Measurements from ENCODE around the gene CLEC2L.

The CLEC2L gene

DNA sequence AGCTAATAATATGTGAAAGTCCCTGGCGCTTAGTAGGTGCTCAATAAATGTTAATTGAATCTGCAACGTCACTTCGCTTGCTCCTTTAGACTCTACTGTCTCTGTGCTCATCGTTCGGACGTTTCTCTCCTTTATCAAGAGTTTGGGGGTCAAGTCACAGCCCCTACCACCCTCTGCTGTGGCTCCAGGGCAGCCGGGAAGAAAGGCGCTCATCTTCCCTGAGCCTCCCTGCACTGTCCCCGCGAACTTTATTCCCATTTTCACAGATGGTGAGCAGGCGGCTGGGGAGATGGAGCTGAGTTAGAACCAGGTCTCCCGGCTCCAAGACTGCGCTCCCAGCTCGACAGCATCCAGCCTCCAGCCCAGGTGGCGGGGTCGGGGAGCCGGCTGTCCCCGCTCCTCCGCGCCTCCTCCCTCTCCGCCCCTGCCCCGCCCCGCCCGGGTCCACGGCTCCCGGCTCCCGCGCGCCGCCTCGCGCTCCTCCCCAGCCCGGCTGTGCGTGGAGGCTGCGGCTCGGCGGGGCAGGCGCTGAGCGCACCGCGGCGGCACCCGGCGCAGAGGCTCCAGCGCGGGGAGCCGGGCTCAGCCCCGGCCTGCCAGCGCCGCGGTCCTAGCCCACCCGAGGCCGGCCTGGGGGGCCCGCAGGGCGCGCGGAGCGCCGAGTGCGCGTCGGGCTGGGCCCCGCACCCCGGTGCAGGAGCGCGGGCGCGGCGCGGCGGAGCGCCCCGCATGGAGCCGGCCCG is at the start of gene CLEC2L:
CLEC2L (plus strand) TSS at position 487 of the 743 bp plus-strand sequence; CDS start at position 730, 243 bp downstream.
- no peak for DNase-seq (ENCODE audit: low read depth)

DNA sequence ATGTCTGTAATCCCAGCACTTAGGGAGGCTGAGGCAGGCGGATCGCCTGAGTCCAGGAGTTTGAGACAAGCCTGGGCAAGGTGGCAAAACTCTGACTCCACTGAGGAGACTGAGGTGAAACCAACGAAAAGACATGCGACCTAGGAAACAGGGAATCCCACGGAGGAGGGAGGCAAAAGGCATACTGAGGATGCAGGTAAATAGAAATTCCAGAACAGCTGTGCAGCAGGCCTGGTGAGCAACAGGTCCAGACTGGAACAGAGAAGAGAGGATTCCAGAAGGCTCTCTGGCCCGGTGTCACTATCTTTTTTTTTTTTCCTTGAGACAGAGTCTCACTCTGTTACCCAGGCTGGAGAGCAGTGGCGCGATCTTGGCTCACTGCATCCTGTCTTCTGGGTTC is 47.3 kb upstream of the CLEC2L start:
- no peak for DNase-seq (ENCODE audit: low read depth)

DNA sequence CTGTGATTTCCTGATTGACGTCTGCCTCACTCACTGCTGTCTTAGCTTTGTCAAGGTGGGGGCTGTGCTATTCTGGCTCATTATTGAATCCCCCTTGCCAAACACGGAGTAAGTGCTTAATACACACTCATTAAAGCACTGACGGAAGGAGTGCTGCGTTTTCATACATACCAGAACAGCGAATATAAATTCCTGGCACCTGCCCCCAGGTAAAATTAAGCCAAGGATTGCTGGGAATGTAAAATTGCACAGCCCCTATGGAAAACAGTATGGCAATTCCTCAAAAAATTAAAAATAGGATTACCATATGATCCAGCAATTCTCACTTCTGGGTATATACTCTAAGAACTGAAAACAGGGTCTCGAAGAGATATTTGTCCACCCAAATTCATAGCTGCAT is 46.6 kb upstream of the CLEC2L start:
- no peak for DNase-seq (ENCODE audit: low read depth)

DNA sequence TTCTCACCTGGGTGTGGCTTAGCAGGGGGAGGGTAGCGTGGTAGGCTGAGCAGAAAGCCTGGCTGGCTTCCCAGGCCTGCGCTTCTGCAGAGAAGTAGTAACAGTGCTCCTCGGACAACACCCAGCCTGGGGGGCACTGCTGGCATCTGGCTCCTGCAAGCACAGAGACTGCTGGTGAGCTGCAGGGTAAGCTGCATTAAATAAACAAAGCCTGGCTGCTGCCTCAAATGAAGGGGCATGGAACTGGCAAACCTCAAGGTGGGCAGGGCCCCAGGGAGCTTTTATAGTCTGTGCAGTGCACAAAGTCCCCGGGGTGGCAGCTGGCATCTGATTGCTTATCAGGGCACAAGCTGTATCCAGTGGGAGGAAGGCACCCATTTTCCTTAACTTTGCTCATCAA is 43.9 kb upstream of the CLEC2L start:
- no peak for DNase-seq (ENCODE audit: low read depth)

DNA sequence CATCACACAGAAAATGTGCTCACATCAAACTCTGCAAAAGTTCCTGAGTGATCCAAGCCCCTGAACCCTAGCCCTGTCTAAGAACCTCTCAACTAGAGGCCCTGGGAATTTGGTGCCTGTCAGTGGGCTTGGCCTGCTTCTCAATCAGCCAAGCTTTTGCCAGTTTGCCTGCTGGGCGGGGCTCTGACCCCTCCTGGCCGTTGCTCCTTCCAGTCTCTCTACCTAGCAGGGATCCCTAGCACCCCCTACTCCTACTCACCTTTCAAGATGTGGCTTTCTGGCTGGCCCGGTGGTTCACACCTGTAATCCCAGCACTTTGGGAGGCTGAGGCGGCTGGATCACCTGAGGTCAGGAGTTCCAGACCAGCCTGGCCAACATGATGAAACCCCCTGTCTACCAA is 42.1 kb upstream of the CLEC2L start:
- DNase-seq (ENCODE audit: low read depth), result no peak

DNA sequence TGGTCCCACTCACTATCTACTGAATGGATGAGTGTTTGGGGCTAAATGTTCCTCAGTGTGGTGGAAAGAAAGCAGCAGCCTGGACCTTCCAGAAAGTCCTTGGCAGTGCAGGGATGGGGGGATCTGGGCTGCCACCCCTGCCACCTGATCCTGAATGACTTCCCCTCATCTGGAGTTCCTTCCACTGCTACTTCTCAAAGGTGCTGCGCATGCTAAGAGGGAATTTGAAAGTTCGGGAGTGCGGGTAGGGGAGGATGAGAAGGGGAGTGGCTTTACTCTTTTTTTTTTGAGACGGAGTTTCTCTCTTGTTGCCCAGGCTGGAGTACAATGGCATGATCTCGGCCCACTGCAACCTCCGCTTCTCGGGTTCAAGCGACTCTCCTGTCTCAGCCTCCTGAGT is 41.4 kb upstream of the CLEC2L start:
- no peak for DNase-seq (ENCODE audit: low read depth)

DNA sequence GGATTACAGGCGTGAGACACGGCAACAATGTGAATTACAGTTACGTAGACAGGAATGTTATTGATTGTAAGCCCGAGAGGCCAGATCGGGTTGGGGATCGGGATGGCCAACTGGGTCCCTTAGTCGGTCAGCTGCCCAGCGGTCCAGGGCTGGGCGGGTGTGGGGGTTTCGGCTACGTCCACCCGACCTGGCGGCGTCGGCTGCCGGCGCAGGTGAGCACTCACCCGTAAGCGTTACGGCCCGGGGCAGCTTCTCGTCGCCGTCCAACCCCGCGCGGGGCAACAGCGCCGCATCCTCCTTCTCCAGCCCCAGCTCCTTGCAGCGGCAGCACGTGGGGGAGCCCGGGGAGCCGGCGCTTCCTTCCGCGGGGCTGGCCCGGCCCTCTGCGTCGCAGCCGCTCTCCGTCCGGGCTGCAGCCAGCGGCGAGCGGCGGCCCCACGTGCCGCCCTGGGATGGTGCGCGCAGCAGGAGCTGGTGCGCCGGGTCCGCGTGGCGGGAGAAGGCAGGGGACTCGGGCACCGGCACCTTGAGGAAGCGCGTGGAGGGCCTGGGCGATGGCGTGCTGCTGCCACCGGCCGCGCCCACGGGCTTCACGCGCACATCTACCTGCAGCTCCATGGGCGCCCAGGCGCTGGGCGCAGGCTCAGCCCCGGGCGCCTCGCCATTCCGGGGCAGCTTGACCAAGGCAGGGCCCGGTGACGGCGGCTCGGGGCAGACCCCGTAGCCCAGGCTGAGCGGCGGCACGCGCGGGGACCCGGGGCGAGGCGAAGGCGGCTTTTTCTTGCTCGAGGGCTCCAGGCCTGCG is 40.6 kb upstream of the CLEC2L start:
- peak; percentile 29 for DNase-seq (ENCODE audit: low read depth)

DNA sequence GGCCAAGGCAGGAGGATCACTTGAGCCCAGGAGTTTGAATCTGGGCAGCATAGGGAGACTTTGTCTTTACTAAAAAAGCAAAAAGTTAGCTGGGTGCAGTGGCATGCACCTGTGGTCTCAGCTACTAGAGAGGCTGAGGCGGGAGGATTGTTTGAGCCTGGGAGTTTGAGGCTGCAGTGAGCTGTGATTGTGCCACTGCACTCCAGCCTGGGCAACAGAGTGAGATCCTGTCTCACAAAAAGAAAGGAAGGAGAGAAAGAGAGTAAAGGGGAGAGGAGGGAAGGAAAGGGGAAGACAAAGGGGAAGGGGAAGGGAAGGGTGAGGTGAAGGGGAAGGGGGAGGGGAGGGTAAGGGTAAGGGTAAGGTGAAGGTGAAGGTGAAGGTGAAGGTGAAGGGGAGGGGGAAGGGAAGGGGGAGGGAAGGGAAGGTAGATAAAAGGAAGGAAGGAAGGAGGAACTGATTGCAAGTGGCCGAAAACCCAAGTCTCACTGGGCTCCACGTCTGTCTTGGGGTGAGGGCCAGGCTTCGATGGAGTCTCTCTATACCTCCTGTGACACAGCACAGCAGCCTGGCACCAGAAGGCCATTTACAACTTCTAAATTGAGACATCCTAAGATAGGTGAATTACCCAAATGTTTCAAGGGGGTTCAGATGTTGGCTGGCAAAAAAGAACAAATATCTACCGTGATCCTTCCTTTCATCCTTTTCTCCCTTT is 36.0 kb upstream of the CLEC2L start:
- no peak for DNase-seq (ENCODE audit: low read depth)

DNA sequence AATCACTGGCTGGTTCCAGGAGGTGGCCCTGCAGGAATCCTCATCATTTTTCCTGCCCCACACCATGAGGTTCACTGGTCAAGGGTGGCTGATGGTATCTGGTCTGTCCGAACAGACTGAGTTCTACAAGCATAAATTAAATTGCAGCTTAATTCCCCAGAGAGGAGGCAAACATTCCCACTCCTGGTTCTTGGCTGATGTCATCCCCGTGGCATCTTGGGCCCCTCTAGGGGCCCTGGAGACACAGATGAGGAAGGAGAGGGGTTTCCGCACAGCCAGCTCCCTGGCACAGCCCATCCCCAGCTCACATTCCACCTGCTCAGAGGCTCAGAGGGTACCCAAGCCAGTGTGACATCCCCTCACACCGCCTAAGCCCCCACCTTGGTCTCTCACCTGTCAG is 34.7 kb upstream of the CLEC2L start:
- DNase-seq (ENCODE audit: low read depth), result no peak

DNA sequence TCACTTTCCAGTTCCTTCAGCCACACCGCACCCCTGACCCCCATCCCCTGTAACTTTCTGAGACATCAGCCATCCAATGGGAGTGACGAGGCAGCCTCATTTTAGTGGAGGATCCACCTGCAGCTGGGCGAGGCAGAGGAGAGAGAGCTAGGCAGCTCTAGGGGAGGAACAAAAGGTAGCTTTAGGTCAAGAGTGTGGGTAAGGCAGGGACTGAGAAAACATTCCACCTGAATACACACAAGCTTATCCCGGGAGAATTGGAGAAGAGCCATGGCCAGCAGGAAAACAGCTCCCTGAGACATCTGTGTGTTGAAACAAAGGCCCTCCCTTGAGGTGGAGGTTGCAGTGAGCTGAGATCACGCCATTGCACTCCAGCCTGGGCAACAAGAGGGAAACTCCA is 33.4 kb upstream of the CLEC2L start:
- no peak for DNase-seq (ENCODE audit: low read depth)

DNA sequence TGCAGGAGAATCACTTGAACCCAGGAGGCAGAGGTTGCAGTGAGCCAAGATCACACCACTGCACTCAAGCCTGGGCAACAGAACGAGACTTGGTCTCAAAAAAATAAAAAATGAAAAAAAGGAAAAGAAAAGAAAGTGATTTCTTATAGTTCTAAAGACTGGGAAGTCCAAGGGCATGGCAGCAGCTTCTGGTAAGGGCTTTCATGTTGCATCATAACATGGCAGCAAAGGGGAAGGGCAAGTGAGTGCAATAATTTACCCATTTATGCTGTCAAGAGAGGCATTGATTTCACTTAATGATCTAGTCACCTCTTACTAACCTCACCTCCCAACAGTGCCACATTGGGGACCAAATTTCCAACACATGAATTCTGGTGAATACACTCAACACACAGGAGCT is 31.2 kb upstream of the CLEC2L start:
- DNase-seq (ENCODE audit: low read depth), result no peak

DNA sequence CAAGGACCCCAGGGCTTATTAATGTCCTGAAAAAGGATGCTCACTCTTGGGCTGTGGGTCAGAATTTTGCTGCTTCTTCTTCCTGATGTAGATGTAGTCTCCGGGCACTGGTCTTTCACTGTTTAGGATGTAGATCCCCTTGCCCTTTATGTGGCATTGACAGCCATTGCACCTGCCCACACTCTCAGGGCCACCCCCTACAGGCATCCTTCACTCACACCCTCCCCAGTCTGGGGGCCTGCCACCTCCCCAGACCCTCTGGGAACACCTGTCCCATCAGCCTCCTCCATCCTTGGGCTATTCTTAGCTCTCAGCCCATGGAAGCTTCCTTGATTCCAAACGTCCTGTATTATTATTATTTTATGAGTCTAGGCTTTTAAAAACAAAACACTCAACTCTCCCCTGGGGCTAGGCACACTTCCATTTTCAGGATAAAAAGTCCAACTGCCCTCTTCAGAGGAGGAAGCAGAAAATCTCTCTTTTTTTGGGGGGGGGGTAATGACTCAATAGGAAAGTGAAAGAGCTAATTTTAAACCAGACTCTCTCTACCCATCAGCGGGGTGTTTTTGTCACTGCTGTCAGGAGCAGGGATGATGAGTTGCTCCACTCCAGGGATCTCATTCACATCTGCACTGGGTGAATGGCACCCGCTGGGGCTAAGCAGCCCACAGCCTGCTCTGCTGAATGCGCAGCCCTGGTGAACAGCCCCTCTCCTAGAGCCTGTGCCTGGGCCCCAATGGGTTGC is 28.5 kb upstream of the CLEC2L start:
- peak; percentile 22 for DNase-seq (ENCODE audit: low read depth)

DNA sequence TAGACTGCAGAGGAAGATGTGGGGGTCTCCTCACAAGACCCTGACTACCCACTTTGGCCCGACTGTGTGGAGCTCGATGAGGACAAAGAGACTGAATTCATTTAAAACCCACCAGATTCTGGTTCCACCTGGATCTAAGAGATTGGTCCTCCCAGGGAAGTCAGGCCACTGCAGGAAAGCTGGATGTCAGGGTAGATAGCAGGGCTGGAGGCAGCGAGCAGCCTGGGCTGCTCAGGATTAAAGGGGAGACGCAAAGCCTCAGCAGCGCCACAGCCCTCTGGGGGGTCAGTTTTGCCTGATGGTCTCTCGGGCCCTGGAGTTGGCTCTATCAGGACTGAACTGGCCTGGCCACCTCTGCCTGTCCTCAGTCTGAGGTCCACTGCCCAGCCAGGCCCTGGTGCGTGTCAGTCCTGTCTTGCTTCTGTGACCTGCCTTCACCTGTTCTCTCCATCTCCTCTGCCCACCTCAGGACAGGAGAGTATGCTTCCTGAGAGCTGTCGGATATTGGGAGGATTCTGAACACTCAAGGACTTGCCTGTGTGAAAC is 27.8 kb upstream of the CLEC2L start:
- DNase-seq (ENCODE audit: low read depth), result no peak

DNA sequence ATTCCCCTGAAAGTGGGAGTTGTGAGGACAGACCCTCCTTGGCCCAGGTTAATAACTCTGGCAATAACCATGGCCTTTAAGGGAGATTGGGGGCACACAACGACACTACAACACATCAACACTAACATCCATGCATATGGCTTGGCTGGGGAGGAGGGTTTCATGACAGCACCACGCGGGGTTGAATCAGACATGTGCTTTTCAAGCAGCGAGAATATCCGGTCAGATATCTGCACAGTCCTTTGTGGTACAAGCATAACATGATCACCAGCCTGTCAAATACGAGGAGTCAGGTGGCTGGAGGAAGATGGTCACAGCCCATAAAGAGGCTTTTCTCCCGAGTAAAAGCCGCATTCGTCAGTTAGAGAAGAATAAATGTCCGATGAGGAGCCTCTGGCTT is 27.0 kb upstream of the CLEC2L start:
- DNase-seq (ENCODE audit: low read depth), result no peak

DNA sequence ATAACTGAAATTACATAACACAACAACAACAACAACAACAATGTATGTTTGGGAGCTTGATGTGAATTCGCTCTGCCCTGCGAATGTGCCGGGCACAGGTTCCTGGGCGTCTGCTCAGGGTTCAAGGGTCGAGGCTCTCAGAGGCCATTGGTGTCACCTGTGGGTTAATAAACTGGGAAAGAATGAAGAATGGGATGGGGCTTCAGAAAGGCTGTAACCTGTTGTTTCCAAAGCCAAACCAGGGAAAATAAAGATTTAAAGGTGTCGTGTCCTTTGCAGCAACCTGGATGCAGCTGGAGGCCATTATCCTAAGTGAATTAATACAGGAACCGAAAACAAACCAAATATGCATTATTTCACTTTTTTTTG is 22.7 kb upstream of the CLEC2L start:
- DNase-seq (ENCODE audit: low read depth), result no peak

DNA sequence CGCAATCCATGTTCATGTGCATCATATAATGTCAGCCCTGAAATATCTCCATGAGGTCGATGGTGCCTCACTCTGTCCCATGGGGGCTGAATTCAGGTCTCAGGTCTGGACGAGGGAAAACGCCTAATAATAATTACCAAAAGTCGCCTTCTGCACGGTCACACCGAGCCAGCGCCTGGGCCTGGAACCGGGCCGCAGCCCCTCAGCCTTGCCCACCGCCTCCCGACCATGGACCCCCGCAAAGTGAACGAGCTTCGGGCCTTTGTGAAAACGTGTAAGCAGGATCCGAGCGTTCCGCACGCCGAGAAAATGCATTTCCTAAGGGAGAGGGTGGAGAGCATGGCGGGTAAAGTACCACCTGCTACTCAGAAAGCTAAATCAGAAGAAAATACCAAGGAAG is 21.3 kb upstream of the CLEC2L start:
- no peak for DNase-seq (ENCODE audit: low read depth)

DNA sequence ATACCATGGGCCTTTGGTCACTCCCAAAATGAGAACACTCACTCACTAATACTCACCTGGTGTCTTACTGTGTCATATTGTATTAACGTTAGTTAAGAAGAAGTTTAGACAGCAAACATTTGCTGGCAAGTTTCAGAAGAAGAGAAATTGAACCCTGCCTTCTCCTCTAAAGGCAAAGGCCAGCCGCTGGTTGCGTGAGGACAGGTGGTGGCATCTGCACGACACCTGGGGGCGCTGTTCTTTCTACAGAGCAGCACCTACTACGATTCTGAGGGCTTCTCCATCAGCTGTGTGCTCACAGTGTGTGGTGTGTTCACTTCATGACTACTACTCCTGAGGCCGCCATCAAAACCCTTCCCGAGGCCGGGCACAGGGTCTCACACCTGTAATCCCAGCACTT is 17.9 kb upstream of the CLEC2L start:
- DNase-seq (ENCODE audit: low read depth), result no peak

DNA sequence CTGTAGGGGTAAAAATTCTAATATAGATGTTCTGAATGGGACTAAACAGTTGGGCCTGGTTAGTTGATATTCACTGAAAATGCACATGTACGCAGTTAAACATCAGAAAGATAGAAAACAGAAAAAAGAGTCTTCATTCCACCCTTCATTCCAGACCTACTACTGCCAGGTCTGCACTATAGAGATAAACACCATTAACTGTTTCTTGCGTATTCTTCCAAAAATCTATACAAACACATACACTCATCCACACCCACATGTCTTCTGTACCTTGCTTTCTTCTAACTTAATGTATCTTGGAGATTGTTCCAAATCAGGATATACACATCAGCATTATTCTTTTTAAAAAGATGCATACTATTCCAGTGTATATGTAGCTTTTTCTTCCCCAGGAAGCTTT is 13.9 kb upstream of the CLEC2L start:
- DNase-seq (ENCODE audit: low read depth), result no peak

DNA sequence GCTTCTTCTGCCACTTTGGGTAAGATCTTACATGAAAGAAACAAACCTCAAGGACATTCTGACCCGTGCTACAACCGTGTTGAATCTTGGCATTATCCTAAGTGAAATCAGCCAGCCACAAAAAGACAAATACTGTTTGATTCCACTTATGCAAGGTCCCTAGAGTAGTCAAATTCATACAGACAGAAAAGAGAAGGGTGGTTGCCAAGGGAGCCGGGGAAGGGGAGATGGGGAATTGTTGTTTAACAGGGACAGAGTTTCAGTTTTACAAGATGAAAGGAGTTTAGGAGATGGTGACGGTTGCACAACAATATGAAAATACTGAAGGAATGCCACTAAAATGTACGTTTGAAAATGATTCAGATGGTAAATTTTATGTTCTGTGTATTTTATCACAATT is 12.2 kb upstream of the CLEC2L start:
- DNase-seq (ENCODE audit: low read depth), result no peak

DNA sequence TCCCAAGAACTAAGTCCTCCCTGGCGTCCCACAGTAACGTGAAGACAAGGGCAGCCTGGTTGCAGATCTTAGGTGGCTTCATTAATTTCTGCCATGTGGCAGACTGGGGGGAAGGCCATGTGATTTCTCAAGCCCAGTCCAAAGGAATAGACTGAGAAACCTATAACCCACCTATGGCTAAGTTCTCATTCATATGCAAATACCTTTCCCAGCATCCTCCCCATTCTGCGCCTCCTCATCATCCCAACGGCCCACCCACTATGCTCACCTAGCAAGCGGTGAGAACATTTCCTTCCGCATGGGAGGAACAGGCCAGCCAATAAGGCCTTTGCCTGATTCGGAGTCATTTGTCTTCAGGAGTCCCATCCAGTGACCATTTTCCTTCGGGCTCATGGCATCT is 8.2 kb upstream of the CLEC2L start:
- no peak for DNase-seq (ENCODE audit: low read depth)

DNA sequence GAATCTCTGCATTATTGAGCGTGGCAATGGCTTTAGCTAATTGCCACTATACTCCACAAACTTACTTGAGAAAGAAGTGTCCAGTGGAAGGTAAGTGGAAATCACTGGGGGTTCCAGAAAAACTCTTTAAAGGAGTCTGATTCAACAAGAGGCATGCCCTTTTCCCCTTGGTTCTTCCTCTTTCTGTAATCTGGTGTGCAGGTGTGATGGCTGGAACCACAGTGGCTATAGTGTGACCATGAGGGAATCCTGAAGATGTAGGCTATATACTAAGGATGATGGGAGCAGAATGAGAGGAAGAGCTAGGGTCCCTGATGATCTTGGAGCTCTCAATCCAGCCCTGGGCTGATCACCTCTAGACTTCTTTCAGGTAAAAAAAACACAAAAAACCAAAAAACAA is 2.0 kb upstream of the CLEC2L start:
- no peak for DNase-seq (ENCODE audit: low read depth)

DNA sequence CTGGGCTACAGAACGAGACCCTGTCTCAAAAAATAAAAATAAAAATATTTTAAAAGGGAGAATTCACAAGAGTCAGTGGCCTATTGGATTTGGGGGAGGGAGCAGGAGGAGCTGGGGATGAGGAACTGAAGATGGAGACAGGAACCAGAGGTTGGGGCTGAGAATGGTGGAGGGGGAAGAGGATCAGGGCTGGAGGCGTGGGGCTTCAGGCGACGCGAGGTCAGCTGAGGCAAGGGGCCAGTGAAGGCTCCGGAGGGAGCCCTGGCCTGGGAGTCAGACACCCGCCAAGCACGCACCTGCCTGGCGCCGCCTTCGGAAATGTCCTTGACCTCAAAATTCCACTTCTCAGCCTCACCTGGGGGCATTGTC is 671 bp upstream of the CLEC2L start:
- DNase-seq (ENCODE audit: low read depth), result no peak

All from EH (cell line).